Osteoblast (primary cell): ENCODE measurements around the gene GRIN1. TPM values are rescaled to one million over a fixed set of nuclear protein-coding genes. Genes with fewer than 3 reads are reported as not detected.

Experiments used
- DNase-seq: peaks from one replicate; pipeline ENCODE4 v3.0.0; 2011; ENCODE audit warnings: low spot score, mixed read lengths; ENCODE audit not compliant: insufficient read length; ENCODE audit errors: missing footprints
- H2AFZ ChIP-seq: 2 replicates; pipeline ENCODE4 v1.6.0; 2011; ENCODE audit warnings: mild to moderate bottlenecking, low read length
- H3K27ac ChIP-seq: 2 replicates; pipeline ENCODE4 v1.5.1; 2011; ENCODE audit warnings: mild to moderate bottlenecking, low read depth, low read length, moderate library complexity
- H3K27me3 ChIP-seq: 2 replicates; pipeline ENCODE4 v1.6.0; 2012; ENCODE audit warnings: mild to moderate bottlenecking, control low read depth, inconsistent platforms, low read length, moderate library complexity; ENCODE audit not compliant: insufficient read depth
- H3K36me3 ChIP-seq: 2 replicates; pipeline ENCODE4 v1.5.1; 2011; ENCODE audit warnings: mild to moderate bottlenecking, low read length, control low read depth, moderate library complexity; ENCODE audit not compliant: insufficient read depth
- H3K4me1 ChIP-seq: 2 replicates; pipeline ENCODE4 v1.5.1; 2011; ENCODE audit warnings: mild to moderate bottlenecking, low read length, control low read depth, moderate library complexity; ENCODE audit not compliant: insufficient read depth
- H3K4me2 ChIP-seq: 2 replicates; pipeline ENCODE4 v1.6.0; 2011; ENCODE audit warnings: mild to moderate bottlenecking, low read length; ENCODE audit not compliant: insufficient read depth
- H3K4me3 ChIP-seq: fragments of 200-600 bp; sonication (generic); 3 replicates; pipeline ENCODE4 v1.5.1; 2012; ENCODE audit warnings: mild to moderate bottlenecking, low read length, inconsistent platforms; ENCODE audit not compliant: insufficient read depth
- H3K79me2 ChIP-seq: 2 replicates; pipeline ENCODE4 v1.6.0; 2012; ENCODE audit warnings: mild to moderate bottlenecking, low read length, control low read depth, inconsistent platforms; ENCODE audit not compliant: insufficient read depth
- H3K9me3 ChIP-seq: 2 replicates; pipeline ENCODE4 v1.5.1; 2011; ENCODE audit warnings: low read depth, low read length, control low read depth
- H4K20me1 ChIP-seq: 2 replicates; pipeline ENCODE4 v1.6.0; 2012; ENCODE audit warnings: mild to moderate bottlenecking, low read length, control low read depth; ENCODE audit not compliant: insufficient read depth
- CTCF ChIP-seq: IDR thresholded peaks from 2 replicates; pipeline ENCODE4 v1.5.1; 2011; ENCODE audit warnings: mild to moderate bottlenecking, low read depth, low read length, moderate library complexity; ENCODE audit errors: extremely low read depth
- total RNA-seq: library from RNA; depleted of rRNA; stranded (reverse); fragments of >200 nt; gene quantifications from 2 replicates; pipeline ENCODE4 v1.2.3, GENCODE V29; 2012

The GRIN1 gene
- total RNA-seq, 1 donor = not detected

- Histone ChIP-seq H4K20me1 (peaks cover 22% of the 10 kb centered on the region), H3K27ac (no peak overlapping the region), H3K9me3 (no peaks in the 10 kb centered on the region), H3K4me2 (no peak overlapping the region), H3K4me3 (no peak overlapping the region), H3K4me1 (peaks cover 23% of the 10 kb centered on the region), H3K36me3 (peaks cover 32% of the 10 kb centered on the region), H3K79me2 (peaks cover 49% of the 10 kb centered on the region), H2AFZ (no peak overlapping the region), H3K27me3 (no peaks in the 10 kb centered on the region)
- TF ChIP-seq CTCF = no peak
- DNase-seq = no peak
Observed at GRCh38 chr9:137185921-137186320, 47.0 kb downstream of the GRIN1 start.

GRCh38 chr9:137186385-137186784 lies 47.4 kb downstream of the GRIN1 start:
- Histone ChIP-seq H3K27ac (no peak overlapping the region), H2AFZ (no peak overlapping the region), H3K4me3 (no peak overlapping the region), H3K36me3 (peaks cover 36% of the 10 kb centered on the region), H3K27me3 (no peaks in the 10 kb centered on the region), H3K4me2 (no peak overlapping the region), H4K20me1 (peaks cover 22% of the 10 kb centered on the region), H3K4me1 (peaks cover 23% of the 10 kb centered on the region), H3K9me3 (no peaks in the 10 kb centered on the region), H3K79me2 (peaks cover 53% of the 10 kb centered on the region)
- DNase-seq = no peak
- TF ChIP-seq CTCF = no peak

- Histone ChIP-seq H3K4me3 (peak overlapping the region; percentile 97), H3K27me3 (no peaks in the 10 kb centered on the region), H3K4me2 (peak overlapping the region; percentile 93), H2AFZ (no peak overlapping the region), H3K36me3 (peaks cover 33% of the 10 kb centered on the region), H3K27ac (no peak overlapping the region), H3K4me1 (peaks cover 23% of the 10 kb centered on the region), H4K20me1 (peaks cover 22% of the 10 kb centered on the region), H3K79me2 (peaks cover 60% of the 10 kb centered on the region), H3K9me3 (no peaks in the 10 kb centered on the region)
- no peak for TF ChIP-seq CTCF
- no peak for DNase-seq
Observed at GRCh38 chr9:137187386-137187785, 48.4 kb downstream of the GRIN1 start.

- Histone ChIP-seq H3K9me3 (no peaks in the 10 kb centered on the region), H3K79me2 (peaks cover 65% of the 10 kb centered on the region), H4K20me1 (peaks cover 26% of the 10 kb centered on the region), H3K4me3 (peak overlapping the region; percentile 97), H3K36me3 (peaks cover 30% of the 10 kb centered on the region), H2AFZ (peak overlapping the region; percentile 94), H3K27ac (peak overlapping the region; percentile 88), H3K4me2 (peak overlapping the region; percentile 93), H3K27me3 (no peaks in the 10 kb centered on the region), H3K4me1 (peaks cover 23% of the 10 kb centered on the region)
- no peak for DNase-seq
- no peak for TF ChIP-seq CTCF
Observed at GRCh38 chr9:137188086-137188489, 49.1 kb downstream of the GRIN1 start.
